Activated effector memory CD4-positive, alpha-beta T cell treated with Interleukin-2 at 50 U/mL for 16 hours (primary cell): Measurements from ENCODE around the gene PON1.

Source experiments
- DNase-seq: peaks from one replicate; pipeline ENCODE4 v3.0.0-alpha.2; 2020

The PON1 gene

GRCh38 chr7:95316588-95316987 is 7.7 kb downstream of the PON1 start:
- no peak for DNase-seq

- no peak for DNase-seq
These were observed 11.8 kb downstream of the PON1 start for GRCh38 chr7:95312561-95312960.

GRCh38 chr7:95311389-95311788 is 12.9 kb downstream of the PON1 start:
- DNase-seq, result no peak

GRCh38 chr7:95309951-95310350 is 14.4 kb downstream of the PON1 start:
- DNase-seq, result no peak

GRCh38 chr7:95304990-95305389 is 19.3 kb downstream of the PON1 start:
- no peak for DNase-seq

- DNase-seq, result no peak
These were observed 21.1 kb downstream of the PON1 start for GRCh38 chr7:95303013-95303905.

GRCh38 chr7:95298091-95298490 is 26.2 kb downstream of the PON1 start:
- DNase-seq, result no peak

- no peak for DNase-seq
These were observed 27.3 kb downstream of the PON1 start for GRCh38 chr7:95297041-95297440.

GRCh38 chr7:95296456-95296855 is 27.9 kb downstream of the PON1 start:
- DNase-seq, result no peak

- no peak for DNase-seq
These were observed 28.9 kb downstream of the PON1 start for GRCh38 chr7:95295397-95295796.

GRCh38 chr7:95290166-95290830 is 34.0 kb downstream of the PON1 start:
- DNase-seq, result no peak

- no peak for DNase-seq
These were observed 38.2 kb downstream of the PON1 start for GRCh38 chr7:95286096-95286495.

- DNase-seq, result no peak
These were observed 44.9 kb downstream of the PON1 start for GRCh38 chr7:95279417-95279816.

- DNase-seq, result no peak
These were observed 48.2 kb downstream of the PON1 start for GRCh38 chr7:95276114-95276513.

- DNase-seq, result no peak
These were observed 54.7 kb downstream of the PON1 start for GRCh38 chr7:95269640-95270039.

GRCh38 chr7:95267754-95268153 is 56.6 kb downstream of the PON1 start:
- DNase-seq, result no peak

- DNase-seq, result no peak
These were observed 58.7 kb downstream of the PON1 start for GRCh38 chr7:95265634-95266033.

- no peak for DNase-seq
These were observed 59.9 kb downstream of the PON1 start for GRCh38 chr7:95264363-95264891.

GRCh38 chr7:95263785-95264362 is 60.5 kb downstream of the PON1 start:
- no peak for DNase-seq

GRCh38 chr7:95262875-95263274 is 61.5 kb downstream of the PON1 start:
- no peak for DNase-seq

- no peak for DNase-seq
These were observed 62.4 kb downstream of the PON1 start for GRCh38 chr7:95261895-95262415.

- DNase-seq, result no peak
These were observed 68.6 kb downstream of the PON1 start for GRCh38 chr7:95255691-95256090.

GRCh38 chr7:95253986-95254385 is 70.3 kb downstream of the PON1 start:
- DNase-seq, result no peak

- DNase-seq, result no peak
These were observed 72.4 kb downstream of the PON1 start for GRCh38 chr7:95251966-95252365.
